ENCODE data around the gene SEC22A. TPM values are rescaled to one million over a fixed set of nuclear protein-coding genes. Genes with fewer than 3 reads are reported as not detected.

SEC22A gene
- total and polyA plus RNA-seq, 2 of the 8 experiments (the other 6 are each of a cell fraction or from before 2014, with no cell fraction given) = 10.6 to 17.1 TPM

DNA sequence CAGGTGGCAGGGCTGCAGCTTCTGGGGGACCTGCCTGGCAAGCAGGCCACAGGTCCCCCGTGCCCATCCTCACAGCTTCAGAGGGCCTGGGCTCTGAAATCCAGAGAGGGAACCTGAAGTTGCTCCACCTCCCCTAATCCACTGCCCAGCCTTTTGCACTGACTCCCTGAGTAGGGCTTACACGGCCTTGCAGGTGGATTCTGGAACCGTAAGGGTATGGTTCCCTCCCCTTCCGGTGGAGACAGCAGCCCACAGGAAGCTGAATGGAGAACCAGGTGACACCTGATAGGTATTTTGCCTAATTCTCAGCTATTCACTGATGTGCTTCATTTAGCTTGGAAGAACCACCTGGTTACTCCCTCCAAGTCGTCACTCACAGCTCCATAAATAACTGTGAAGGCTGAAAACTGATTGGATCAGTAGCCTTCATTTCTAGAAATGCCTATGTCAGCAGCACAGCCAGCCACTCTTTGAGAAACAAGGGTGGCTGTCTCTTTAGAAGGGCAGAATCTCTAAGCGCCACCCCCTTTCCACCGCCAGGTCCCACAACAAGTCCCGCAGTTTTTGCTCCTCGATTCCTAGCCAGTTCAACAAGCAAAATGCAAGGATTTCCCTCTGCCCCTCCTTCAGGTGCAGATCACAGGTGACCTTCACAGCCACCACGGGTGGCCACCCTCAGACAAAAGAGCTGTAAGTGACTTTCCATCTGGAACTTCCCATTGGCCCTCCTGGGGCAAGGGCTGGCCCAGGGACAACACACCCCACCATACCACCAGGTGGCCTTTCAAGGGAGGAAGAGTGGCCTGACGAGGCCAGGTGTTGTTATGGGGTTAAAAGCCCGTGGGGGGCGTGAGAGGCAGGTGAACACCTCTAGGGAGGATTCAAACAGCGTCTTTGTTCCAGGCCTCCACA is 112.9 kb downstream of the SEC22A start (continued):
- TF ChIP-seq SIN3A (conservative IDR thresholded peaks at IDR 0.05 in 1 of 2, IDR thresholded peaks at IDR 0.05 in 1 of 2; ENCODE audit: low read depth in 1 of 2, low read length in 2 of 2) (peak; percentile 54; a peak in 1 of 4 replicates), GTF2F1 (IDR thresholded peaks at IDR 0.05; ENCODE audit: borderline replicate concordance, low read depth, low read length) (no peak), CTBP2 (IDR thresholded peaks at IDR 0.05; ENCODE audit: borderline replicate concordance, insufficient read depth, insufficient read length, low read length) (peak; percentile 87), SUZ12 (IDR thresholded peaks at IDR 0.05; ENCODE audit: low read length) (no peak), MAX (IDR thresholded peaks at IDR 0.05) (peak; percentile 81), HDAC6 (IDR thresholded peaks at IDR 0.05; ENCODE audit: low read depth, low read length) (no peak), SP1 (IDR thresholded peaks at IDR 0.05; ENCODE audit: low read depth, low read length) (peak; percentile 72), HDAC2 (IDR thresholded peaks at IDR 0.05; ENCODE audit: borderline replicate concordance in 1 of 2, low read depth in 2 of 2, low read length in 2 of 2) (peak; percentile 94 to 98; a peak in 3 of 4 replicates), TCF12 (IDR thresholded peaks at IDR 0.05; ENCODE audit: low read depth, low read length) (peak; percentile 99), RFX5 (IDR thresholded peaks at IDR 0.05; ENCODE audit: borderline replicate concordance, low read depth, low read length) (no peak), TBP (IDR thresholded peaks at IDR 0.05; ENCODE audit: low read depth, low read length) (0 out of 2 replicates have a peak, but pooled peaks have one; percentile 6), E2F6 (IDR thresholded peaks at IDR 0.05) (0 out of 2 replicates have a peak, but pooled peaks have one; percentile 9), POU5F1 (IDR thresholded peaks at IDR 0.05; ENCODE audit: low read depth, low read length) (no peak), RXRA (IDR thresholded peaks at IDR 0.05; ENCODE audit: insufficient read depth, low read depth, low read length) (0 out of 2 replicates have a peak, but pooled peaks have one; percentile 64), ASH2L (IDR thresholded peaks at IDR 0.05; ENCODE audit: low read length) (peak; percentile 71), CHD1 (IDR thresholded peaks at IDR 0.05; ENCODE audit: low read depth, low read length) (no peak), SRF (IDR thresholded peaks at IDR 0.05; ENCODE audit: low read depth, low read length) (no peak), RAD21 (IDR thresholded peaks at IDR 0.05 in 1 of 2, conservative IDR thresholded peaks at IDR 0.05 in 1 of 2; ENCODE audit: low read depth in 2 of 2, low read length in 2 of 2) (peak; percentile 9 to 24; a peak in 2 of 4 replicates), POLR2A (IDR thresholded peaks at IDR 0.05; ENCODE audit: control extremely low read depth in 1 of 2, low read depth in 2 of 2, low read length in 2 of 2) (peak in 1 of 2 experiments; percentile 40; a peak in 2 of 3 replicates), GABPA (IDR thresholded peaks at IDR 0.05; ENCODE audit: borderline replicate concordance, insufficient read depth, low read length) (peak; percentile 54; the same call in 1 of the 2 replicates), JUN (IDR thresholded peaks at IDR 0.05; ENCODE audit: low read depth, low read length) (no peak), MAFK (IDR thresholded peaks at IDR 0.05; ENCODE audit: low read depth, low read length) (peak; percentile 50; the same call in 1 of the 2 replicates)
